ENCODE results near the gene EDARADD.

EDARADD gene

GRCh38 chr1:236401698-236402097, 7.6 kb downstream of the EDARADD start:
- Histone ChIP-seq H2AK5ac (ENCODE audit: low read length) (no peak overlapping the region), H3K18ac (ENCODE audit: low read length) (no peak overlapping the region), H3K14ac (ENCODE audit: low read length) (no peak overlapping the region), H3K27ac (ENCODE audit: low read depth, low read length) (no peak overlapping the region), H3K4me1 (ENCODE audit: control insufficient read depth in 1 of 2, insufficient read depth in 2 of 2, low read length in 2 of 2) (peaks cover 5 to 14% of the 10 kb centered on the region in 2 experiments), H4K91ac (ENCODE audit: low read depth, low read length) (no peak overlapping the region), H4K12ac (ENCODE audit: low read depth, low read length) (no peak overlapping the region), H2BK5ac (ENCODE audit: low read depth, low read length, poor library complexity) (no peak overlapping the region), H3K23ac (ENCODE audit: low read length) (no peak overlapping the region), H4K8ac (ENCODE audit: low read depth, low read length) (no peak overlapping the region), H3K9me3 (ENCODE audit: insufficient read depth, low read depth, low read length) (no peaks in the 10 kb centered on the region), H3K4ac (ENCODE audit: low read depth, low read length) (no peak overlapping the region), H3K27me3 (ENCODE audit: insufficient read depth, low read length) (no peaks in the 10 kb centered on the region), H3K79me1 (ENCODE audit: low read length) (no peaks in the 10 kb centered on the region), H2BK120ac (ENCODE audit: insufficient read depth, low read length, poor library complexity) (no peak overlapping the region), H3K4me2 (ENCODE audit: low read length) (no peak overlapping the region), H3K36me3 (ENCODE audit: control insufficient read depth in 1 of 2, insufficient read depth in 2 of 2, low read length in 2 of 2) (no peaks in the 10 kb centered on the region), H3K4me3 (ENCODE audit: low read depth, low read length) (no peak overlapping the region), H3K79me2 (ENCODE audit: control insufficient read depth, insufficient read depth, low read length, poor library complexity) (no peaks in the 10 kb centered on the region), H2BK12ac (ENCODE audit: low read length) (no peak overlapping the region), H2AFZ (ENCODE audit: insufficient read depth, low read length, poor library complexity) (no peak overlapping the region), H3K9ac (ENCODE audit: low read length) (no peak overlapping the region)
- DNase-seq, result no peak
- no CpG with 5 or more reads among the region's 7 CpGs for WGBS (ENCODE audit: extremely low coverage, insufficient coverage, insufficient read length)

GRCh38 chr1:236403905-236404696, 10.0 kb downstream of the EDARADD start:
- H2AFZ ChIP-seq (ENCODE audit: insufficient read depth, low read length, poor library complexity), result no peak overlapping the region
- no peak overlapping the region for H2AK5ac ChIP-seq (ENCODE audit: low read length)
- H3K36me3 ChIP-seq (ENCODE audit: control insufficient read depth in 1 of 2, insufficient read depth in 2 of 2, low read length in 2 of 2), result no peaks in the 10 kb centered on the region
- no peak overlapping the region for H3K14ac ChIP-seq (ENCODE audit: low read length)
- H3K4me2 ChIP-seq (ENCODE audit: low read length), result no peak overlapping the region
- no peak overlapping the region for H3K18ac ChIP-seq (ENCODE audit: low read length)
- H3K4ac ChIP-seq (ENCODE audit: low read depth, low read length), result no peak overlapping the region
- DNase-seq, result no peak
- H3K9ac ChIP-seq (ENCODE audit: low read length), result no peak overlapping the region
- H4K12ac ChIP-seq (ENCODE audit: low read depth, low read length), result no peak overlapping the region
- H2BK5ac ChIP-seq (ENCODE audit: low read depth, low read length, poor library complexity), result no peak overlapping the region
- no peaks in the 10 kb centered on the region for H3K9me3 ChIP-seq (ENCODE audit: insufficient read depth, low read depth, low read length)
- H3K27ac ChIP-seq (ENCODE audit: low read depth, low read length), result no peak overlapping the region
- no peak overlapping the region for H4K91ac ChIP-seq (ENCODE audit: low read depth, low read length)
- H3K4me1 ChIP-seq (ENCODE audit: control insufficient read depth in 1 of 2, insufficient read depth in 2 of 2, low read length in 2 of 2), result peaks cover 5 to 11% of the 10 kb centered on the region in 2 experiments
- no CpG with 5 or more reads among the region's 18 CpGs for WGBS (ENCODE audit: extremely low coverage, insufficient coverage, insufficient read length)
- no peak overlapping the region for H3K23ac ChIP-seq (ENCODE audit: low read length)
- H3K4me3 ChIP-seq (ENCODE audit: low read depth, low read length), result no peak overlapping the region
- H3K79me1 ChIP-seq (ENCODE audit: low read length), result no peaks in the 10 kb centered on the region
- no peak overlapping the region for H2BK120ac ChIP-seq (ENCODE audit: insufficient read depth, low read length, poor library complexity)
- H4K8ac ChIP-seq (ENCODE audit: low read depth, low read length), result no peak overlapping the region
- no peaks in the 10 kb centered on the region for H3K27me3 ChIP-seq (ENCODE audit: insufficient read depth, low read length)
- H3K79me2 ChIP-seq (ENCODE audit: control insufficient read depth, insufficient read depth, low read length, poor library complexity), result no peaks in the 10 kb centered on the region
- no peak overlapping the region for H2BK12ac ChIP-seq (ENCODE audit: low read length)

GRCh38 chr1:236407059-236407458, 13.0 kb downstream of the EDARADD start:
- Histone ChIP-seq H3K23ac (ENCODE audit: low read length) (no peak overlapping the region), H4K8ac (ENCODE audit: low read depth, low read length) (no peak overlapping the region), H3K9ac (ENCODE audit: low read length) (no peak overlapping the region), H3K9me3 (ENCODE audit: insufficient read depth, low read depth, low read length) (peaks cover under 1% of the 10 kb centered on the region), H3K14ac (ENCODE audit: low read length) (no peak overlapping the region), H3K4me2 (ENCODE audit: low read length) (no peak overlapping the region), H2AK5ac (ENCODE audit: low read length) (no peak overlapping the region), H4K91ac (ENCODE audit: low read depth, low read length) (no peak overlapping the region), H3K36me3 (ENCODE audit: control insufficient read depth in 1 of 2, insufficient read depth in 2 of 2, low read length in 2 of 2) (no peaks in the 10 kb centered on the region), H3K79me2 (ENCODE audit: control insufficient read depth, insufficient read depth, low read length, poor library complexity) (no peaks in the 10 kb centered on the region), H3K18ac (ENCODE audit: low read length) (no peak overlapping the region), H3K4me3 (ENCODE audit: low read depth, low read length) (no peak overlapping the region), H2BK12ac (ENCODE audit: low read length) (no peak overlapping the region), H4K12ac (ENCODE audit: low read depth, low read length) (no peak overlapping the region), H3K4me1 (ENCODE audit: control insufficient read depth in 1 of 2, insufficient read depth in 2 of 2, low read length in 2 of 2) (no peaks in the 10 kb centered on the region), H3K4ac (ENCODE audit: low read depth, low read length) (no peak overlapping the region), H3K79me1 (ENCODE audit: low read length) (no peaks in the 10 kb centered on the region), H2BK120ac (ENCODE audit: insufficient read depth, low read length, poor library complexity) (no peak overlapping the region), H2BK5ac (ENCODE audit: low read depth, low read length, poor library complexity) (no peak overlapping the region), H2AFZ (ENCODE audit: insufficient read depth, low read length, poor library complexity) (no peak overlapping the region), H3K27ac (ENCODE audit: low read depth, low read length) (no peak overlapping the region), H3K27me3 (ENCODE audit: insufficient read depth, low read length) (no peaks in the 10 kb centered on the region)
- WGBS (ENCODE audit: extremely low coverage, insufficient coverage, insufficient read length), result no CpG with 5 or more reads among the region's 5 CpGs
- no peak for DNase-seq

DNA sequence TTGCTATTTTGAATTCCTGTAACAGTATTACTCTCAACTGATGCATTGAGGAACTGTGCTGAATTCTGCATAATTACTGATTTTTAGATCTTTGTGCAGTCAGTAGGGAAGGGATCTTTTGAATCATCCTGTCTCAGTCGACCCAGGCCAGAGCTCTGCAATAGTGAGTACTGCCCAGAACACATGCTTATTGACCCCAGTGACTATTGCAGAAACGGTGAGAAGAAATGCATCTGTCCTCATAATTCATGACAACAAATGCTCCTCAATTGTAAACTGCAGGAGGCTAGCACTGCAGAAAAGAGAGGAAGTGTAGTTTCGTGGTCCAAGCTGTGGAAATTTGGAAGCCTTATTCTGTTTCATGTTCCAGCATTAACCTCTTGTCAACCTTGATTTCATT, 19.6 kb downstream of the EDARADD start:
- H2AFZ ChIP-seq (ENCODE audit: insufficient read depth, low read length, poor library complexity), result no peak overlapping the region
- H2AK5ac ChIP-seq (ENCODE audit: low read length), result no peak overlapping the region
- no peaks in the 10 kb centered on the region for H3K79me1 ChIP-seq (ENCODE audit: low read length)
- H3K9me3 ChIP-seq (ENCODE audit: insufficient read depth, low read depth, low read length), result peaks cover 2% of the 10 kb centered on the region
- no peak overlapping the region for H4K91ac ChIP-seq (ENCODE audit: low read depth, low read length)
- H3K4me3 ChIP-seq (ENCODE audit: low read depth, low read length), result no peak overlapping the region
- no peak overlapping the region for H3K9ac ChIP-seq (ENCODE audit: low read length)
- H3K4me1 ChIP-seq (ENCODE audit: control insufficient read depth in 1 of 2, insufficient read depth in 2 of 2, low read length in 2 of 2), result no peaks in the 10 kb centered on the region
- WGBS (ENCODE audit: extremely low coverage, insufficient coverage, insufficient read length), result no CpG with 5 or more reads among the region's 3 CpGs
- H3K79me2 ChIP-seq (ENCODE audit: control insufficient read depth, insufficient read depth, low read length, poor library complexity), result no peaks in the 10 kb centered on the region
- no peak overlapping the region for H4K12ac ChIP-seq (ENCODE audit: low read depth, low read length)
- no peaks in the 10 kb centered on the region for H3K27me3 ChIP-seq (ENCODE audit: insufficient read depth, low read length)
- no peak overlapping the region for H3K4me2 ChIP-seq (ENCODE audit: low read length)
- peaks cover 0 to 4% of the 10 kb centered on the region in 2 experiments for H3K36me3 ChIP-seq (ENCODE audit: control insufficient read depth in 1 of 2, insufficient read depth in 2 of 2, low read length in 2 of 2)
- no peak overlapping the region for H4K8ac ChIP-seq (ENCODE audit: low read depth, low read length)
- H2BK12ac ChIP-seq (ENCODE audit: low read length), result no peak overlapping the region
- no peak overlapping the region for H3K27ac ChIP-seq (ENCODE audit: low read depth, low read length)
- no peak for DNase-seq
- no peak overlapping the region for H3K18ac ChIP-seq (ENCODE audit: low read length)
- no peak overlapping the region for H2BK120ac ChIP-seq (ENCODE audit: insufficient read depth, low read length, poor library complexity)
- no peak overlapping the region for H3K14ac ChIP-seq (ENCODE audit: low read length)
- H2BK5ac ChIP-seq (ENCODE audit: low read depth, low read length, poor library complexity), result no peak overlapping the region
- H3K23ac ChIP-seq (ENCODE audit: low read length), result no peak overlapping the region
- no peak overlapping the region for H3K4ac ChIP-seq (ENCODE audit: low read depth, low read length)
